ENCODE data around the gene APOL1. TPM values are rescaled to one million over a fixed set of nuclear protein-coding genes. Genes with fewer than 3 reads are reported as not detected.

Gene APOL1
- total RNA-seq, 2 donors from 2014 or later = 19.6 to 22.9 TPM

DNA sequence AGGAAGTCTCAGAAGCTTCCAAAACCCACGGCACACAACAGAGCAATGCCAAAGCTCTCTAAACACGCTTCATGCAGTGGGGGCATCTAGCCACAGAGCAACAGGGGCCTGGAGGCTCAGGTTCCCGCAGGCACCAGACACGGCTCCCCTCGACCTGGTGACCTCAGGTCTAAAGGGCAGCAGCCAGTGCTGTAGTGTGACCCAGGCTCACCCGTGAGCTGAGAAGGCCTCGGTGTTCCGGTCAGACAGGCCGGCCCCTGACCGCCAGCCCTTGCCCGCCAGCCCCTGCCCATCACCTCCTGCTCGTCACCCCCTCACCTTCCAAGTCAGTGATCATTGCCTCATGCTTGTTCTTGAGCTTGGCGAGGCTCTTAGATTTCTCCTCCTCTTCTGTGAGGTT is 45.7 kb downstream of the APOL1 start:
- no peak overlapping the region for H3K4me3 ChIP-seq

DNA sequence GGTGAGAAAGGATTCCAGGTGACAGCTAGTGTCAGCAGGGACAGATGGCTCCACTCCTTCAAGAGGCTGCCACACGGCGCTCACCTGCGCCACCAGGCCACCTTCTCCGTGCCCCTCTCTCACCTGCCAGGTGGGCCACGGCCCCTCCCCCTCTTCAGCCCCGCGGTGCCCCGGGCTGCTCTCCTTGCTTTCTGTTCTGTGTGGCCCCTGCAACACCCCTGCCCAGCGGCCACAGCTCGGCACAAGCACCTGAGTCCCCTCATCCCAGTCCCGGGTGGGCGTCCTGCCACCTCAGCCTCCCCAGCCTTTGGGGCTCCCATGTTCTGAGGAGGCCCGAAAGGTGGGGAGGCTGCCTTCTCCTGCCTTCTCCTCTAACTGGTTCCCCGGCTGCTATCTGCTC is 46.4 kb downstream of the APOL1 start:
- no peak overlapping the region for H3K27ac ChIP-seq
- H3K9me3 ChIP-seq = no peaks in the 10 kb centered on the region
- H3K4me1 ChIP-seq (replicated peaks) = peaks cover 11% of the 10 kb centered on the region
- H3K4me3 ChIP-seq = no peak overlapping the region
- no peaks in the 10 kb centered on the region for H3K27me3 ChIP-seq (replicated peaks; ENCODE audit: insufficient read depth)
- no peak for DNase-seq (ENCODE audit: low spot score)
- TF ChIP-seq POLR2A (IDR thresholded peaks at IDR 0.05) (no peak), POLR2AphosphoS5 (IDR thresholded peaks at IDR 0.05) (no peak)
- TF ChIP-seq, protein P1, sequence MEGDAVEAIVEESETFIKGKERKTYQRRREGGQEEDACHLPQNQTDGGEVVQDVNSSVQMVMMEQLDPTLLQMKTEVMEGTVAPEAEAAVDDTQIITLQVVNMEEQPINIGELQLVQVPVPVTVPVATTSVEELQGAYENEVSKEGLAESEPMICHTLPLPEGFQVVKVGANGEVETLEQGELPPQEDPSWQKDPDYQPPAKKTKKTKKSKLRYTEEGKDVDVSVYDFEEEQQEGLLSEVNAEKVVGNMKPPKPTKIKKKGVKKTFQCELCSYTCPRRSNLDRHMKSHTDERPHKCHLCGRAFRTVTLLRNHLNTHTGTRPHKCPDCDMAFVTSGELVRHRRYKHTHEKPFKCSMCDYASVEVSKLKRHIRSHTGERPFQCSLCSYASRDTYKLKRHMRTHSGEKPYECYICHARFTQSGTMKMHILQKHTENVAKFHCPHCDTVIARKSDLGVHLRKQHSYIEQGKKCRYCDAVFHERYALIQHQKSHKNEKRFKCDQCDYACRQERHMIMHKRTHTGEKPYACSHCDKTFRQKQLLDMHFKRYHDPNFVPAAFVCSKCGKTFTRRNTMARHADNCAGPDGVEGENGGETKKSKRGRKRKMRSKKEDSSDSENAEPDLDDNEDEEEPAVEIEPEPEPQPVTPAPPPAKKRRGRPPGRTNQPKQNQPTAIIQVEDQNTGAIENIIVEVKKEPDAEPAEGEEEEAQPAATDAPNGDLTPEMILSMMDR (IDR thresholded peaks at IDR 0.05) = no peak
- 84% methylated on average over 14 of the region's 14 CpGs for WGBS
- intact Hi-C loops (cut with DNase I) = no loop called here
- peaks cover 63 to 84% of the 10 kb centered on the region in 2 donors for H3K36me3 ChIP-seq

More for the DNA sequence above, 45.7 kb downstream of the APOL1 start:
- H3K27me3 ChIP-seq (replicated peaks; ENCODE audit: insufficient read depth) = no peaks in the 10 kb centered on the region
- H3K9me3 ChIP-seq = no peaks in the 10 kb centered on the region
- H3K36me3 ChIP-seq = peaks cover 64 to 84% of the 10 kb centered on the region in 2 donors
- TF ChIP-seq POLR2AphosphoS5 (IDR thresholded peaks at IDR 0.05) (no peak), POLR2A (IDR thresholded peaks at IDR 0.05) (no peak)
- TF ChIP-seq, protein P1 (IDR thresholded peaks at IDR 0.05) = no peak
- H3K4me1 ChIP-seq (replicated peaks) = peaks cover 11% of the 10 kb centered on the region
- DNase-seq (ENCODE audit: low spot score) = no peak
- 88% methylated on average over 13 of the region's 13 CpGs for WGBS
- intact Hi-C loops (cut with DNase I) = no loop called here
- H3K27ac ChIP-seq = no peak overlapping the region

GRCh38 chr22:36299911-36300310 is 47.0 kb downstream of the APOL1 start:
- H3K27me3 ChIP-seq (replicated peaks; ENCODE audit: insufficient read depth) = no peaks in the 10 kb centered on the region
- no peak for TF ChIP-seq POLR2AphosphoS5 (IDR thresholded peaks at IDR 0.05)
- TF ChIP-seq, protein P1 (IDR thresholded peaks at IDR 0.05) = no peak
- TF ChIP-seq POLR2A (IDR thresholded peaks at IDR 0.05) = no peak
- H3K9me3 ChIP-seq = no peaks in the 10 kb centered on the region
- peaks cover 61 to 86% of the 10 kb centered on the region in 2 donors for H3K36me3 ChIP-seq
- intact Hi-C loops (cut with DNase I) = no loop called here
- no peak for DNase-seq (ENCODE audit: low spot score)
- peak overlapping the region in 1 of 2 donors; percentile 39 for H3K27ac ChIP-seq
- 88% methylated on average over 11 of the region's 12 CpGs for WGBS
- H3K4me1 ChIP-seq (replicated peaks) = peaks cover 11% of the 10 kb centered on the region
- no peak overlapping the region for H3K4me3 ChIP-seq

DNA sequence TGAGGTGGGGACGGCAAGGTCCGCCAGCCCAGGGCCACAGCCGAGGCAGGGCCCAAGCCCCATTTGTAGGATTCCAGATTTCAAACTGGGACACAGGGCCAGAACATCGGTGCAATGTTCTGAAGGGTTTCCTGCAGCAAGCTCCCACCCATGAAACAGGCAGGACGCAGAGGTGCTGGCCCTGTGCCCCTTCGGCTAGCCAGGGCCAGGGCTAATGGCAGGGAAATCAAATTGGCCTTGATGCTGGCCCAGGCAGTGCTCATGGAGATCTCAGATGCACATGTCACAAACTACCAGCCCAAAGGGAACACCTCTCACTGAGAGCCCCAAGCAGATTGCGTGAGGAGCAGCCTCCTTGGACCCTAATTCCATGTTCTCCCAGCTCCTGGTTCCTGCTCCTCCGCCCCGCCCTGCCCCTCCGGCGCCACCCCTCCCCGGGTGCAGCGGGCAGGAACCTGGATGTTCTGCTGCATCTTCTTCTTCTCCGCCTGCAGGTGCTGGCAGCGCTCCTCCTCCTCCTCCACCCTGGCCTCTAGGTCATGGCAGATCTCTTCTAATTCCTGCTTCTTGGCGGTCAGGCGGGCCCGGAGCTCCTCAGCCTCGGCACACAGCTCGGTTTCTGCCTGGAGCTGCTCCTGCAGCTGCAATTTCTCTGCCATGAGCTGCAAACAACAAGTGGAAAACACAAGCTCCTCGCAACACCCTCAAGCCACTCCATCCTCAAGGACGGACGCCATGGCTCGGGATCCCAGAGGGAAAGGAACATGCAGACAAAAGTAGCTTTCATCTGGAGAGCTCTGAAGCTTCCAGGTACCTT is 47.7 kb downstream of the APOL1 start:
- Histone ChIP-seq H3K27ac (peak overlapping the region; percentile 63 to 71), H3K27me3 (replicated peaks; ENCODE audit: insufficient read depth) (no peaks in the 10 kb centered on the region), H3K4me3 (no peak overlapping the region), H3K4me1 (replicated peaks) (peaks cover 11% of the 10 kb centered on the region), H3K9me3 (no peaks in the 10 kb centered on the region), H3K36me3 (peaks cover 61 to 86% of the 10 kb centered on the region in 2 donors)
- no peak for DNase-seq (ENCODE audit: low spot score)
- TF ChIP-seq, protein P1 (IDR thresholded peaks at IDR 0.05) = no peak
- TF ChIP-seq POLR2A (IDR thresholded peaks at IDR 0.05) = no peak
- TF ChIP-seq POLR2AphosphoS5 (IDR thresholded peaks at IDR 0.05) = no peak
- WGBS = 91% methylated on average over 23 of the region's 24 CpGs
- intact Hi-C loops (cut with DNase I) = loop anchor here (1.0 kb wide), 1 partner anchor 170 kb away; no protein-coding TSS in a partner anchor

Measured in prostate gland (tissue), 2 donors.